ENCODE measurements around the gene OBSCN.

Gene OBSCN

DNA sequence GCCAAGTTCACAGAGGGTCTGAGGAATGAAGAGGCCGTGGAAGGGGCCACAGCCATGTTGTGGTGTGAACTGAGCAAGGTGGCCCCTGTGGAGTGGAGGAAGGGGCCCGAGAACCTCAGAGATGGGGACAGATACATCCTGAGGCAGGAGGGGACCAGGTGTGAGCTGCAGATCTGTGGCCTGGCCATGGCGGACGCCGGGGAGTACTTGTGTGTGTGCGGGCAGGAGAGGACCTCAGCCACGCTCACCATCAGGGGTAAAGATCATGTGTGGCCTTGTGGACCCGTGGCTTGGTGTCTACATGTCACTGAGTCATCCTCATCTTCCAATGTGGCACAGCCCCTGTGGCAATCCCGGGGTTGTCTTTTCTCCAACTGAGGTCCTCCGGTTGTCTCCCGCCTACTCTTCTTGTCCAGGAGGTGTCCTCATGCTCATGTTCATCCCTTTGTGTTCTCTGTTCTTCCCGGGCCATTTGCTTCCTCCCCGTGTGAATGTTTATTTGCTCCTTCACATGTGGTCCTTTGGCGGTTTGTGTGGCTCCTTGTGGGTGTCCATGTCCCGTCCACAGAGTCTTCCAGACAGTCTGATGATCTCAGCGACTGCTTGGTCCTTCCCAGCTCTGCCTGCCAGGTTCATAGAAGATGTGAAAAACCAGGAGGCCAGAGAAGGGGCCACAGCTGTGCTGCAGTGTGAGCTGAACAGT lies 84.2 kb downstream of the OBSCN start:
- no peak for FAIRE-seq

DNA sequence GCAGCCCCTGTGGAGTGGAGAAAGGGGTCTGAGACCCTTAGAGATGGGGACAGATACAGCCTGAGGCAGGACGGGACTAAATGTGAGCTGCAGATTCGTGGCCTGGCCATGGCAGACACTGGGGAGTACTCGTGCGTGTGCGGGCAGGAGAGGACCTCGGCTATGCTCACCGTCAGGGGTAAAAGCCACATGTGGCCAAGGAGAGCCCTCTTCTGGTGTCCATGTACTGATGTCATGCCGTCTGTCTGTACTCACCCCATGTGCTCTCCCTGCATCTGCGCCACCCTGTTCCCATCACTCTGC lies 84.7 kb downstream of the OBSCN start:
- no peak for FAIRE-seq

DNA sequence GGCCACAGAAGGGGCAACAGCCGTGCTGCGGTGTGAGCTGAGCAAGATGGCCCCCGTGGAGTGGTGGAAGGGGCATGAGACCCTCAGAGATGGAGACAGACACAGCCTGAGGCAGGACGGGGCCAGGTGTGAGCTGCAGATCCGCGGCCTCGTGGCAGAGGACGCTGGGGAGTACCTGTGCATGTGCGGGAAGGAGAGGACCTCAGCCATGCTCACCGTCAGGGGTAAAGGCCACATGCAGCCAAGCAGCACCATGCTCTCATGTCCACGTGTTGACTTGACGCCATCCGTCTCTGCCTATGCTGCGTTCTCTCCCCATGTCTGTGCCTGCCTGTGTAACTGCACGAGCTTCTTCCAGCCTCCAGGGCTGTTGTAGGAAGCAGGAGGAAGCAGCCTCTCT lies 85.5 kb downstream of the OBSCN start:
- FAIRE-seq, result no peak

DNA sequence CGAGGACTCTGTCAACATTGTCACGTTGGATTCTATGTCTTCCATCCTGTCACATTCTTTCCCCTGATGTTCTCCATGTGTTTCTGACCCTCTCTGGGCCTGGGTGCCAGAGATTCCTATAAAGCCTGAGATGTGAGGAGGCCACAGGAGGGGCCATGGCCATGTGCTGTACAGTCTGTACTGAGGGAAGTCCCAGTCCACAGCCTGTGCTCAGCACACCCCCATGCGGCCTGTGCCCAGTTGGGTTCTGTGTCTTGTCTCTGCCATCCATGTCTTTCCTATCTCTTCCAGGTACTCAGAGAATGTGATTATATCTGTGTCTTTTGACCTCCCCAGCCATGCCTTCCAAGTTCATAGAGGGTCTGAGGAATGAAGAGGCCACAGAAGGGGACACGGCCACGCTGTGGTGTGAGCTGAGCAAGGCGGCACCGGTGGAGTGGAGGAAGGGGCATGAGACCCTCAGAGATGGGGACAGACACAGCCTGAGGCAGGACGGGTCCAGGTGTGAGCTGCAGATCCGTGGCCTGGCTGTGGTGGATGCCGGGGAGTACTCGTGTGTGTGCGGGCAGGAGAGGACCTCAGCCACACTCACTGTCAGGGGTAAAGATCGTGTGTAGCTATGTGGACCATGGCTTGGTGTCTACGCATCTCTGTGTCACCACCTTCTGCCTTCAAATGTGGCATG lies 86.1 kb downstream of the OBSCN start:
- FAIRE-seq, result no peak

DNA sequence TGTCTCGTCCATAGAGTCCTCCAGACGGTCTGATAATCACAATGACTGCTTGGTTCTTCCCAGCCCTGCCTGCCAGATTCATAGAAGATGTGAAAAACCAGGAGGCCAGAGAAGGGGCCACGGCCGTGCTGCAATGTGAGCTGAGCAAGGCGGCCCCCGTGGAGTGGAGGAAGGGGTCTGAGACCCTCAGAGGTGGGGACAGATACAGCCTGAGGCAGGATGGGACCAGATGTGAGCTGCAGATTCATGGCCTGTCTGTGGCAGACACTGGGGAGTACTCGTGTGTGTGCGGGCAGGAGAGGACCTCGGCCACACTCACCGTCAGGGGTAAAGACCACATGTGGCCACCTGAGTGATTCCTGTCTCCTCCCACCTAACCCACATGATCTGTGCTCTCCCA lies 86.9 kb downstream of the OBSCN start:
- no peak for FAIRE-seq

DNA sequence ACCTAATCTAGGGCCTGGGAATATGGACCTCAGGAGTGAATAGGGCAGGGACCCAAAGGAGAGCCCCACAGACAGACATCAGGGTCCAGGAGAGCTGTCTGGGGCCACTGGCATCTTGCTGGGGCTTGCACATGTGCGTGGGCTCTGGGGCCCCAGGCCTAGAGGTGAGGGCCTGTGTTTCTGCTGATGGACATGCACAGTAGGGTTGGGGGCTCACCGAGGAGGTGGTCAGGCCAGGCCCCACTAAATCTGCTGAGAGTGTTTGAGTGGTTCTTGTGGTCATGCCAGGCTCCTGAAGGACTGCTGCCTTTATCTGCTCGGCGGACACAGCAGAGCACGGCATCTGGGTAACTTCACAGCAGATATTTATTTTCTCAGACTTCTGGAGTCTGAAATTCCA lies 87.4 kb downstream of the OBSCN start:
- FAIRE-seq, result no peak

DNA sequence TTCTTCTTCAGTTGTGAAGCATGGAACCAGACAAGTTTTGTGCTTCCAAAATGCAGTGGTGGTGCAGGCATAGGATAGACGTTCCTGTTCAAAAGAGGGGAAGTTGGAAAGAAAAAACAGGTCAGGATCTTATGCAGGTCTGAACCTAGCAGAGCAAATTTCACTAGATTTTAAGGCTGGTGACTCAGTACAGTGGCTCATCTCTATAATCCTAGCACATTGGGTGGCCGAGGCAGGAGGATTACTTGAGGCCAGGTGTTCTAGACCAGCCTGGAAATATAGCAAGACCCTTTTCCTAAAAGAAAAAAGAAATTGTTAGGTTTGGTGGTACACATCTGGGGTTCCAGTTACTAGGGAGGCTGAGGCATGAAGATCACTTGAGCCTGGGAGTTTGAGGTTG lies 88.1 kb downstream of the OBSCN start:
- FAIRE-seq, result no peak

DNA sequence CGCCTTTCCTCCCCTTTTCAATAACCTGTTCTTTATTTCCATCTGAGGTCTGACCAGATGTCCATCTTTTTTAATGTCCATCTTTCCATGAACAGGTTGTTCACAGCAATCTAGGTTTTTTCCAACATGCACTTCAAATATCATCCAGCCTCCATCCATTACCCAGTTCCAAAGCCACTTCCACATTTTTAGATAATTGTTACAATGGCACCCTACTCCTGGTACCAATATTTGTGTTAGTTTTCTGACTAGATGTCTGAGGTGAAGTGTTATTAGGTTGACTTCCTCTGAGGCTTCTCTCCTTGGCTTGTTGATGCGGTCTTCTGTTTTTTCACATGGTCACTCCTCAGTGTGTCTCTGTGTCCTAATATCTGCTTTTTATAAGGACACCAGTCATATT lies 89.4 kb downstream of the OBSCN start:
- FAIRE-seq, result no peak

DNA sequence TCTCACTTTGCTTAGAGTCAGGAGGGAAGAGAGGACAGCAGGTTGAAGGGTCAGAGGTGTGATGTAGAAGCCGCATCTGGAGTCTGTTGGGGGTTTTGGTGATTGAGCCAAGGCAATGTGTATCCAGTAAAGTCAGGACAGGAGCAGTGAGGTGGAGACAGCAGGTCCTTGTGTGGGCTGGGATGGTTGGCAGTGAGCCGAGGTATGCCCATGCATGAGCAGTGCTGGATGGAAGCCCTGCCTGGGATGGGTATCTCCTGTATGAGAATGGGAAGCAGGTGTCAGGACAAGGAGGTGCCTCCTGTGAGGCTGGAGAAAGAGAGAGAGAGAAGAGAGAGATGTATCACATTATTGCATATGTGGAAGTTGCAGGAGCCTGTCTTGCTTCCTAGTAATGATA lies 90.0 kb downstream of the OBSCN start:
- FAIRE-seq, result no peak

DNA sequence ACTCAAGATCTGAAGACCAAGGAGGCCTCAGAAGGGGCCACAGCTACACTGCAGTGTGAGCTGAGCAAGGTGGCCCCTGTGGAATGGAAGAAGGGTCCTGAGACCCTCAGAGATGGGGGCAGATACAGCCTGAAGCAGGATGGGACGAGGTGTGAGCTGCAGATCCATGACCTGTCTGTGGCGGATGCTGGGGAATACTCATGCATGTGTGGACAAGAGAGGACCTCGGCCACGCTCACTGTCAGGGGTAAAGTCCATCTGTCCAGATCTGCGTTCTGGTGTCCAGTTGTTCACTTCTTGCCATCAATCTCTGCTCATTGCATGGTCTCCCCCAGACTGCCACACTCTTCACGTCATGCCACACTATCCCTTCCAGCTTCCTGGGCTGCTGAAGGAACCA lies 90.6 kb downstream of the OBSCN start:
- FAIRE-seq, result no peak

DNA sequence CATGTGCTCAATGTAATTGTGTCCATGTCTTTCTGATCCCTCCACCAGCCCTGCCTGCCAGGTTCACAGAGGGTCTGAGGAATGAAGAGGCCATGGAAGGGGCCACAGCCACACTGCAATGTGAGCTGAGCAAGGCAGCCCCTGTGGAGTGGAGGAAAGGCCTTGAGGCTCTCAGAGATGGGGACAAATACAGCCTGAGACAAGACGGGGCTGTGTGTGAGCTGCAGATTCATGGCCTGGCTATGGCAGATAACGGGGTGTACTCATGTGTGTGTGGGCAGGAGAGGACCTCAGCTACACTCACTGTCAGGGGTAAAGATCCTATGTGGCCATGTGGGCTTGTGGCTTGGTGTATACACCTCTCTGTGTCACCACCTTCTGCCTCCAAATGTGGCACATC lies 91.4 kb downstream of the OBSCN start:
- FAIRE-seq, result no peak

DNA sequence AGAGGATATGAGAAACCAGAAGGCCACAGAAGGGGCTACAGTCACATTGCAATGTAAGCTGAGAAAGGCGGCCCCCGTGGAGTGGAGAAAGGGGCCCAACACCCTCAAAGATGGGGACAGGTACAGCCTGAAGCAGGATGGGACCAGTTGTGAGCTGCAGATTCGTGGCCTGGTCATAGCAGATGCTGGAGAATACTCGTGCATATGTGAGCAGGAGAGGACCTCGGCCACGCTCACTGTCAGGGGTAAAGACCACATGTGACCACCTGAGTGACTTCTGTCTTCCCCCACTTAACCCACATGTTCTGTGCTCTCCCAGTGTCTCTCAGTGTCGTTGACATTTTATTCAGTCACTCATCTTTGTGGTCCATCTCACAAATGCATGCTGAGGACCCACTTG lies 92.1 kb downstream of the OBSCN start:
- no peak for FAIRE-seq

DNA sequence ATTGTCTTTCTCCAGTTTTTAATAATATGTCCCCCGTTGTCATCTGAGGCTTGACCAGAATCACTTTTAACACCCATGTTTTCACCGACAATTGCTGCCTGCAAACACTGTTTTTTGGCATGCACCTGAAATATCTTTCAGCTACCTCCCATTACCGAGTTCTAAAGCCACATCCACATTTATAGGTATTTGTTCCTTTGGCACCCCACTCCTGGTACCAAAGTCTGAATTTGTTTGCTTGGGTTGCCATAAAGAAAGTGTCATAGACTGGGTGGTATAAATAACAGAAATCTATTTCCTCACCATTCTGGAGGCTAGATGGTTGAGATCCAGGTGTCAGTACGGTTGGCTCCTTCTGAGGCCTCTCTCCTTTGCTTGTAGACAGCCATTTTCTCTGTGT lies 94.2 kb downstream of the OBSCN start:
- no peak for FAIRE-seq

DNA sequence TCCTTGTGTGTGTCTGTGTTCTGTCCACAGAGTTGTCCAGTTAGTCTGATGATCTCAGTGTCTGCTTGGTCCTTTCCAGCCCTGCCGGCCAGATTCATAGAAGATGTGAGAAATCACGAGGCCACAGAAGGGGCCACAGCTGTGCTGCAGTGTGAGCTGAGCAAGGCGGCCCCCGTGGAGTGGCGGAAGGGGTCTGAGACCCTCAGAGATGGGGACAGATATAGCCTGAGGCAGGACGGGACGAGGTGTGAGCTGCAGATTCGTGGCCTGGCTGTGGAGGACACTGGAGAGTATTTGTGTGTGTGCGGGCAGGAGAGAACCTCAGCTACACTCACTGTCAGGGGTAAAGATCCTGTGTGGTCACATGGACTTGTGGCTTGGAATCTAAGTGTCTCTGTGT lies 95.8 kb downstream of the OBSCN start:
- FAIRE-seq, result no peak

DNA sequence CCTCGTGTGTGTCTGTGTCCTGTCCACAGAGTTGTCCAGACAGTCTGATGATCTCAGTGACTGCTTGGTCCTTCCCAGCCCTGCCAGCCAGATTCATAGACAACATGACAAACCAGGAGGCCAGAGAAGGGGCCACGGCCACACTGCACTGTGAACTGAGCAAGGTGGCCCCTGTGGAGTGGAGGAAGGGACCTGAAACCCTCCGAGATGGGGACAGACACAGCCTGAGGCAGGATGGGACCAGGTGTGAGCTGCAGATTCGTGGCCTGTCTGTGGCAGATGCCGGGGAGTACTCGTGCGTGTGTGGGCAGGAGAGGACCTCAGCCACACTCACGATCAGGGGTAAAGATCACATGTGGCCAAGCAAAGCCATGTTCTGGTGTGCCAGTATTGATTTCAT lies 96.4 kb downstream of the OBSCN start:
- FAIRE-seq, result no peak

DNA sequence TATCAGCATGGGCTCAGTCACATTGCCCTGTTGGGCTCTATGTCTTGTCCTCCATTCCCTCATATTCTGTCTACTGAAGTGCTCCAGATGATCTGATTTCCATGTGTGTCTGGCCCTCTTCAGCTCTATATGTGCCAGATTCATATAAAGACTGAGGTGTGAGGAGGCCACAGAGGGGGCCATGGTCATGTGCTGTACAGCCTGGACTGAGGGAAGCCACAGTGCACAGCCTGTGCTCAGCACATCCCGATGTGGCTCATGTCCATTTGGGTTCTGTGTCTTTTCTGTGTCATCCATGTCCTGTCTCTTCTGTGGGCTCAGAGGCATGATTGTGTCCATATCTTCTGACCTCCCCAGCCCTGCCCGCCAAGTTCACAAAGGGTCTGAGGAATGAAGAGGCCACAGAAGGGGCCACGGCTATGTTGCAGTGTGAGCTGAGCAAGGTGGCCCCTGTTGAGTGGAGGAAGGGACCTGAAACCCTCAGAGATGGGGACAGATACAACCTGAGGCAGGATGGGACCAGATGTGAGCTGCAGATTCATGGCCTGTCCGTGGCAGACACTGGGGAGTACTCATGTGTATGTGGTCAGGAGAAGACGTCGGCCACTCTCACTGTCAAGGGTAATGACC lies 97.0 kb downstream of the OBSCN start:
- FAIRE-seq, result no peak

DNA sequence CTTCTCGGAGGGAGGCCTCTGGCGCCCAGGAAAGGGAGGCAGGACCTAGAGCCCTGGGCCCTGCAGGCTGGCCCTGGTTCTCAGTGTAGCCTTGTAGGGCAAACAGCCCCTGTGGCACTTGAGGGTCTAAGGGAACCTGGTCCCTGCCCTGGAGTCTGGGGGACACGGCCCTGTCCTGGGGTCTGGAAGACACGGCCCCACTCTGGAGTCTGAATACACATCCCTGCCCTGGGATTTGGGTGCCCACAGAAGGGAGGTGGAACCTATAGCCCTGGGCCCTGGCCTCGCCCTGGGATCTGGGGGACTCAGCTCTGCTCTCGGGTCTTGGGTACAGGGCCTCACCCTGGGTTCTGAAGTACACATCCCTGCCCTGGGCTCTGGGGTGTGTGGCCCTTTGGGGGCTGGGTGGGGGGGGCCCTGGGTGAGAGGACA lies 97.9 kb downstream of the OBSCN start:
- FAIRE-seq, result no peak

DNA sequence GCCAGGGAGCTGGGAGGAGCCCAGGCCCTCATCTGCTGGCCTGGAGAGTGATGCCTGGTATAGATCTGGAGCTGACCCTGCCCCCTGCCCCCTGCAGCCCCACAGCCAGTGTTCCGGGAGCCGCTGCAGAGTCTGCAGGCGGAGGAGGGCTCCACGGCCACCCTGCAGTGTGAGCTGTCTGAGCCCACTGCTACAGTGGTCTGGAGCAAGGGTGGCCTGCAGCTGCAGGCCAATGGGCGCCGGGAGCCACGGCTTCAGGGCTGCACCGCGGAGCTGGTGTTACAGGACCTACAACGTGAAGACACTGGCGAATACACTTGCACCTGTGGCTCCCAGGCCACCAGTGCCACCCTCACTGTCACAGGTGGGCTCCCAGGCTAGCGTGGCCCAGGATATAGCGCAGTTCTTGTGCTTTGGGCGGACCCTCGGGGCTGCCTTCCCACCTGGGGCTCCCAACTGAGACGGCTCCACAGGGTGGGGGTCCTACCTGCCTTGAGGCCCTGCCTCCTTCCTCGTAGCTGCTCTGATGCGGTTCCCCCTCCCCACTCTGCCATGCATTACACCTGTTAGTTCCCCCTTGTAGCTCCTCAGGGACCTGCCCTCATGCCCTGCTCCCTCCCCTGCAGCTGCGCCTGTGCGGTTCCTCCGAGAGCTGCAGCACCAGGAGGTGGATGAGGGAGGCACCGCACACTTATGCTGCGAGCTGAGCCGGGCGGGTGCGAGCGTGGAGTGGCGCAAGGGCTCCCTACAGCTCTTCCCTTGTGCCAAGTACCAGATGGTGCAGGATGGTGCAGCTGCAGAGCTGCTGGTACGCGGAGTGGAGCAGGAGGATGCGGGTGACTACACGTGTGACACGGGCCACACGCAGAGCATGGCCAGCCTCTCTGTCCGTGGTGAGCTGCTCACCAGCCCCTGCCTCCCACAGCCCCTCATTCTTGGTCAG lies 98.7 kb downstream of the OBSCN start:
- no peak for FAIRE-seq

DNA sequence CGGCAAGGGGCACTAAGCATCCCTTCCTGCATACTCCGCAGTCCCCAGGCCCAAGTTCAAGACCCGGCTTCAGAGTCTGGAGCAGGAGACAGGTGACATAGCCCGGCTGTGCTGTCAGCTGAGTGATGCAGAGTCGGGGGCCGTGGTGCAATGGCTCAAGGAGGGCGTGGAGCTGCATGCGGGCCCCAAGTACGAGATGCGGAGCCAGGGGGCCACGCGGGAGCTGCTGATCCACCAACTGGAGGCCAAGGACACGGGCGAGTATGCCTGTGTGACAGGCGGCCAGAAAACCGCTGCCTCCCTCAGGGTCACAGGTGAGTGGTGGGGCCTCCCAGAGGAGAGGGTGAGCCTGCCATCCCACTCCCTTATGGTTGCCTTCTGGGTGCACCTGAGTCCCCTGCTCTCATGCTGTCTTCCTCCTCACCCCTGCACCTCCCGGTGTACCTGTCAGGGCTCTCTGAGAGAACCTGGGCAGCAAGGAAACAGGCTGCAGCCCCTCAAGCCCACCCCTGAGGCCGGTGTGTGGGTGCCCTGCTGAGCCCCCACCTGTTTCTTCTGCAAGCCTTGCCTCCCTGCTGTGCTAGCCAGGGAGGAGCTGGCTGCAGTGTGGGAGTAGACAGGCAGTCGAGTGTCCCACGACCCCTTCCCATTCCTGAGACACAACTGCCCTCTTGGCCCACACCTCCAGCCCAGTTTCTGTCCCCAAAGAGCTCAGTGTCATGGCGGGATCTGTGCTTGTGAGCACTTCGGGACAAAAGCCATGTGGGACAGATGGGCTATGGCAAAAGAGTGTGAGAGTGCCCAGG lies 99.6 kb downstream of the OBSCN start:
- FAIRE-seq, result no peak

DNA sequence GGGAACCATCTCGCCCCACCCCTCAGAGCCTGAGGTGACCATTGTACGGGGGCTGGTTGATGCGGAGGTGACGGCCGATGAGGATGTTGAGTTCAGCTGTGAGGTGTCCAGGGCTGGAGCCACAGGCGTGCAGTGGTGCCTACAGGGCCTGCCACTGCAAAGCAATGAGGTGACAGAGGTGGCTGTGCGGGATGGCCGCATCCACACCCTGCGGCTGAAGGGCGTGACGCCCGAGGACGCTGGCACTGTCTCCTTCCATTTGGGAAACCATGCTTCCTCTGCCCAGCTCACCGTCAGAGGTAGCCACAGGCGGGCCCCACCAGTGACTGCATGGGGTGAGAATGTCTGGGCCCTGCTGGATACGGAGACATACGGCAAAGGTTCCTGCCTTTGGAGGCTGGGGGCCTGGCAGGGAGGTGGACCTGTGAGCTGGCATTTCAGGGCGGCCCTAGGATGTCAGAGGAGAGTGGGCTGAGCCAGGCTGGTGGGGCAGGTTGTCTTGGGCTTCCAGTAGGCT lies 100.3 kb downstream of the OBSCN start:
- FAIRE-seq, result no peak

DNA sequence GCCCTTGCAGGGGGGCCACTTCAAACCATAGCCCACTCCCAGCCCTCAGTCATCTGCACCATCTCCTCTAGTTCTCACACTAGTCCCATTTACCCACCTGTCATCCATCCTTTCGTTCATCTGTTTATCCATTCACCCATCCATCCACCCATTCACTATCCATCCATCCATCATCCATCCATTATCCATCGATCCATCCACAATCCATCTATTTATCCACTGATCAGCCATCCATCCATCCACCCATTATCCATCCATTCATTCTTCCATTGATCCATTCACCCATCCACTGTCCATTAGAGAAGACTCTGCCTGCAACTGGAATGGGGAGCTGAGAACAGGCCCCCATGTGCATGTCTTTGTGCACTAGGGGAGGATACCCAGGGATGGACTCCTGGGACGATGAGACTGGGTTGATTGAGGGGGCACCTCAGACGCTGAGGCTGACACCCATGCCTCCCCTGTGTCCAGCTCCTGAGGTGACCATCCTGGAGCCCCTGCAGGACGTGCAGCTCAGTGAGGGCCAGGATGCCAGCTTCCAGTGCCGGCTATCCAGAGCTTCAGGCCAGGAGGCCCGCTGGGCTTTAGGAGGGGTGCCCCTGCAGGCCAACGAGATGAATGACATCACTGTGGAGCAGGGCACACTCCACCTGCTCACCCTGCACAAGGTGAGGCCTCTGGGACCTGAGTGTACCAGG lies 100.9 kb downstream of the OBSCN start:
- no peak for FAIRE-seq
